ENCODE results near the gene SIAE. TPM values are rescaled to one million over a fixed set of nuclear protein-coding genes. Genes with fewer than 3 reads are reported as not detected.

Gene SIAE
- total RNA-seq, 1 donor from 2014 or later: 7.5 TPM

Other genes with a start within 250 kb of the SIAE start
- gene OR8B4, start 248.9 kb downstream of the SIAE start, total RNA-seq: not detected in 2 replicates
- not detected in 2 replicates for gene OR8B8, start 228.0 kb downstream of the SIAE start, total RNA-seq
- gene OR8B12, start 130.1 kb downstream of the SIAE start, total RNA-seq: not detected in 2 replicates
- under 0.01 TPM in 1 of 2 replicates, not detected in the other for gene OR8A1, start 103.7 kb downstream of the SIAE start, total RNA-seq
- gene PANX3, start 62.3 kb downstream of the SIAE start, total RNA-seq: not detected in 2 replicates
- gene TBRG1, start 50.9 kb downstream of the SIAE start, total RNA-seq: 11.6 and 19.2 TPM in 2 replicates
- gene SPA17, start 165 bp upstream of the SIAE start, total RNA-seq: 3.6 and 5.0 TPM in 2 replicates
- gene NRGN, start 66.2 kb upstream of the SIAE start, total RNA-seq: 0.20 and 0.65 TPM in 2 replicates
- under 0.01 TPM in 1 of 2 replicates, not detected in the other for gene VSIG2, start 78.5 kb upstream of the SIAE start, total RNA-seq
- 8.9 and 35.1 TPM in 2 replicates for gene ESAM, start 88.6 kb upstream of the SIAE start, total RNA-seq
- gene MSANTD2, start 126.7 kb upstream of the SIAE start, total RNA-seq: 3.9 and 5.6 TPM in 2 replicates
- gene ROBO3, start 191.7 kb upstream of the SIAE start, total RNA-seq: 5.7 and 14.7 TPM in 2 replicates
- gene ROBO4, start 224.1 kb upstream of the SIAE start, total RNA-seq: 272 and 369 TPM in 2 replicates
- gene HEPN1, start 245.5 kb upstream of the SIAE start, total RNA-seq: under 0.01 and 0.20 TPM in 2 replicates